HEK293 (cell line): ENCODE measurements around the gene AMN.

Experiments used
- CTCF ChIP-seq: fragments of 450-650 bp; formaldehyde crosslinking; IDR thresholded peaks from 2 replicates; pipeline ENCODE4 v1.5.1; 2016; ENCODE audit warnings: missing biosample characterization, missing genetic modification characterization
- TCF7L2 ChIP-seq: IDR thresholded peaks from 2 replicates; pipeline ENCODE4 v1.6.1; 2011; ENCODE audit warnings: low read depth, mild to moderate bottlenecking, inconsistent platforms, low read length, moderate library complexity, borderline replicate concordance
- ZNF548 ChIP-seq: fragments of 450-650 bp; formaldehyde crosslinking; IDR thresholded peaks from 2 replicates; pipeline ENCODE4 v1.5.1; 2016; ENCODE audit warnings: missing biosample characterization, missing genetic modification characterization

- no peak for TF ChIP-seq TCF7L2
- no peak for TF ChIP-seq CTCF
- no peak for TF ChIP-seq ZNF548 (tag by site-specific recombination)
Observed at GRCh38 chr14:102932484-102933248, 10.2 kb downstream of the AMN start.
